Loucy (cell line): ENCODE data around the gene TOX2.

Source experiments
- H2AFZ ChIP-seq: fragments of 200-600 bp; sonication (generic); 2 replicates; pipeline ENCODE4 v1.6.0; 2016; ENCODE audit warnings: antibody characterized with exemption, mild to moderate bottlenecking, low read length, moderate library complexity
- H3F3A ChIP-seq: fragments of 200-600 bp; 2 replicates; pipeline ENCODE4 v1.6.0; 2016; ENCODE audit warnings: antibody characterized with exemption, low read depth, mild to moderate bottlenecking
- H3K27me3 ChIP-seq: fragments of 200-600 bp; sonication (generic); 2 replicates; pipeline ENCODE4 v1.6.1; 2014; ENCODE audit warnings: low read length, mild to moderate bottlenecking; ENCODE audit not compliant: insufficient read depth, poor library complexity, severe bottlenecking
- H3K36me3 ChIP-seq: fragments of 200-600 bp; sonication (generic); 2 replicates; pipeline ENCODE4 v1.6.1; 2016; ENCODE audit warnings: low read length; ENCODE audit not compliant: insufficient read depth
- H3K4me1 ChIP-seq: fragments of 200-600 bp; sonication (generic); 2 replicates; pipeline ENCODE4 v1.5.1; 2014; ENCODE audit warnings: low read length, mild to moderate bottlenecking; ENCODE audit not compliant: insufficient read depth, poor library complexity, severe bottlenecking
- H3K4me2 ChIP-seq: fragments of 200-600 bp; sonication (generic); 2 replicates; pipeline ENCODE4 v1.6.0; 2014; ENCODE audit warnings: antibody characterized with exemption, low read length, low read depth, mild to moderate bottlenecking; ENCODE audit not compliant: poor library complexity, severe bottlenecking
- H3K4me3 ChIP-seq: fragments of 200-600 bp; sonication (generic); 2 replicates; pipeline ENCODE4 v1.5.1; 2014; ENCODE audit warnings: low read length, mild to moderate bottlenecking, mixed read lengths; ENCODE audit not compliant: poor library complexity, severe bottlenecking
- H3K79me2 ChIP-seq: fragments of 200-600 bp; sonication (generic); 2 replicates; pipeline ENCODE4 v1.6.1; 2014; ENCODE audit warnings: low read length; ENCODE audit not compliant: insufficient read depth
- H3K9ac ChIP-seq: fragments of 200-600 bp; sonication (generic); 2 replicates; pipeline ENCODE4 v1.6.0; 2014; ENCODE audit warnings: mild to moderate bottlenecking, low read depth, low read length, moderate library complexity; ENCODE audit not compliant: poor library complexity, severe bottlenecking
- H3K9me2 ChIP-seq: fragments of 200-600 bp; sonication (generic); replicated peaks from 2 replicates; pipeline ENCODE4 v1.6.1; 2016; ENCODE audit warnings: low read depth, low read length, mixed read lengths
- H3K9me3 ChIP-seq: fragments of 200-600 bp; sonication (generic); 2 replicates; pipeline ENCODE4 v1.6.1; 2014; ENCODE audit warnings: mild to moderate bottlenecking, antibody characterized with exemption, low read length, low read depth; ENCODE audit not compliant: insufficient read depth
- H4K20me1 ChIP-seq: fragments of 200-600 bp; sonication (generic); 2 replicates; pipeline ENCODE4 v1.6.0; 2014; ENCODE audit warnings: antibody characterized with exemption, low read length, mild to moderate bottlenecking; ENCODE audit not compliant: insufficient read depth, poor library complexity, severe bottlenecking
- EZH2phosphoT487 ChIP-seq: fragments of 200-600 bp; IDR thresholded peaks from 2 replicates; pipeline ENCODE4 v1.6.1; 2018; ENCODE audit warnings: antibody characterized with exemption, mild to moderate bottlenecking, moderate library complexity, borderline replicate concordance
- TF ChIP-seq, protein P1 (sequence below): fragments of 200-600 bp; sonication (generic); conservative IDR thresholded peaks from 2 replicates; pipeline ENCODE4 v1.5.1; 2014; ENCODE audit warnings: mild to moderate bottlenecking, antibody characterized with exemption, low read length

TOX2 gene

GRCh38 chr20:43910564-43910963 lies 4.1 kb upstream of the TOX2 start:
- H3K27me3 ChIP-seq, result no peaks in the 10 kb centered on the region
- no peak overlapping the region for H3K4me3 ChIP-seq
- peaks cover 11% of the 10 kb centered on the region; the same call in 1 of the 2 replicates for H3K9me3 ChIP-seq
- H3K79me2 ChIP-seq, result no peaks in the 10 kb centered on the region
- H3K36me3 ChIP-seq, result no peaks in the 10 kb centered on the region
- H3K4me1 ChIP-seq, result peaks cover 10% of the 10 kb centered on the region
- TF ChIP-seq EZH2phosphoT487, result no peak
- TF ChIP-seq, protein P1, sequence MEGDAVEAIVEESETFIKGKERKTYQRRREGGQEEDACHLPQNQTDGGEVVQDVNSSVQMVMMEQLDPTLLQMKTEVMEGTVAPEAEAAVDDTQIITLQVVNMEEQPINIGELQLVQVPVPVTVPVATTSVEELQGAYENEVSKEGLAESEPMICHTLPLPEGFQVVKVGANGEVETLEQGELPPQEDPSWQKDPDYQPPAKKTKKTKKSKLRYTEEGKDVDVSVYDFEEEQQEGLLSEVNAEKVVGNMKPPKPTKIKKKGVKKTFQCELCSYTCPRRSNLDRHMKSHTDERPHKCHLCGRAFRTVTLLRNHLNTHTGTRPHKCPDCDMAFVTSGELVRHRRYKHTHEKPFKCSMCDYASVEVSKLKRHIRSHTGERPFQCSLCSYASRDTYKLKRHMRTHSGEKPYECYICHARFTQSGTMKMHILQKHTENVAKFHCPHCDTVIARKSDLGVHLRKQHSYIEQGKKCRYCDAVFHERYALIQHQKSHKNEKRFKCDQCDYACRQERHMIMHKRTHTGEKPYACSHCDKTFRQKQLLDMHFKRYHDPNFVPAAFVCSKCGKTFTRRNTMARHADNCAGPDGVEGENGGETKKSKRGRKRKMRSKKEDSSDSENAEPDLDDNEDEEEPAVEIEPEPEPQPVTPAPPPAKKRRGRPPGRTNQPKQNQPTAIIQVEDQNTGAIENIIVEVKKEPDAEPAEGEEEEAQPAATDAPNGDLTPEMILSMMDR, result no peak
- no peaks in the 10 kb centered on the region for H4K20me1 ChIP-seq
- H3K9ac ChIP-seq, result no peak overlapping the region
- no peaks in the 10 kb centered on the region for H3F3A ChIP-seq
- H3K4me2 ChIP-seq, result no peak overlapping the region
- no peaks in the 10 kb centered on the region for H3K9me2 ChIP-seq
- no peak overlapping the region for H2AFZ ChIP-seq

GRCh38 chr20:43911066-43911465 lies 3.6 kb upstream of the TOX2 start:
- Histone ChIP-seq H3K4me2 (no peak overlapping the region), H2AFZ (no peak overlapping the region), H3K27me3 (no peaks in the 10 kb centered on the region), H3F3A (no peaks in the 10 kb centered on the region), H4K20me1 (no peaks in the 10 kb centered on the region), H3K9ac (no peak overlapping the region), H3K79me2 (no peaks in the 10 kb centered on the region), H3K9me3 (peaks cover 11% of the 10 kb centered on the region; the same call in 1 of the 2 replicates), H3K36me3 (no peaks in the 10 kb centered on the region), H3K9me2 (no peaks in the 10 kb centered on the region), H3K4me3 (no peak overlapping the region), H3K4me1 (peaks cover 10% of the 10 kb centered on the region)
- TF ChIP-seq, protein P1, result no peak
- TF ChIP-seq EZH2phosphoT487, result no peak

GRCh38 chr20:43913291-43914025 lies 1.2 kb upstream of the TOX2 start:
- H3K36me3 ChIP-seq, result no peaks in the 10 kb centered on the region
- H3K9ac ChIP-seq, result no peak overlapping the region
- H3K9me2 ChIP-seq, result no peaks in the 10 kb centered on the region
- H2AFZ ChIP-seq, result no peak overlapping the region
- H3F3A ChIP-seq, result no peaks in the 10 kb centered on the region
- H3K27me3 ChIP-seq, result no peaks in the 10 kb centered on the region
- peaks cover 5% of the 10 kb centered on the region; the same call in 1 of the 2 replicates for H3K9me3 ChIP-seq
- TF ChIP-seq EZH2phosphoT487, result no peak
- TF ChIP-seq, protein P1, result no peak
- peaks cover 10% of the 10 kb centered on the region for H3K4me1 ChIP-seq
- H3K79me2 ChIP-seq, result no peaks in the 10 kb centered on the region
- no peaks in the 10 kb centered on the region for H4K20me1 ChIP-seq
- no peak overlapping the region for H3K4me3 ChIP-seq
- no peak overlapping the region for H3K4me2 ChIP-seq
